GM19239 (cell line): Measurements from ENCODE around the gene SEMA5A.

Experiments used
- DNase-seq: peaks from one replicate; pipeline ENCODE4 v3.0.0; 2011; ENCODE audit warnings: low spot score; ENCODE audit not compliant: insufficient read length
- FAIRE-seq: peaks from 2 replicates; lab custom pipeline; 2011; peaks lifted over from hg19 to GRCh38; lab: Jason Lieb, UNC

Gene SEMA5A

DNA sequence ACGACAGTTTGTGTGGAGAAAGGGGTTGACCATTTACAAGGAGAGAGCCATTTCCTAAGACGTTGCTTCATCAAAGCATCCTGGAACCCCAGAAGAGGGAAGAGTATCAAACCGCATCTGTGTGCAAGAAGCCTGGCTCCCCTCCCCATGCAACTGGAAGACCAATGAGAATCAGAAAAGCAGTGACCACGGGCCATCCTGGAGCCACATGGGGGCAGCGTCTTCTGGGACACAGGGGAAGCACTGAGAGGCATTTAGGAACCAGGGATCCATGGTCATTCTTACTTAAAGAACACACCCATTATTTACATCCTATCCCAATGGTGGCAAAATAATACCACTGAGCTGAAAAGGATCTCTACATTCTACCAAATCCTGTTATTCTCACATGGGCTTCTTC lies 29.3 kb downstream of the SEMA5A start:
- DNase-seq (no peak), FAIRE-seq (no peak)

DNA sequence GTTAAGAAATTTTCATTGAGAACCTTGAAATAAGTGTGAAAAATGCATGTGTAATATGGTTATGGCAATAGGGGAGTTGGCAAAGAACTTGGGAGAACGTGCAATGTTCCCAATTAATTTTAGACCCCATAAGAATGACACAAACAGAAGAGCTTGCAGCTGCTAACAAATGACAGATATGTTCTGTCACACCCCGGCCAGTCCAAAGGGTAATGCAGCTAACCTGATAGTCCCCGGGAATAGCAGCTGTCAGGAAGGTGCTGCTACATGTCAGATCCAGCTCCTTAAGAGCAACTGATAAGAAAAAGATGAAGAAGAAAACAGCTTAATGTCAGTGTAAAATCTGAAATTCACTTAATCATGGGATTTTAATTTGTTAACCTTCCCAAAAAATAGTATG lies 30.4 kb downstream of the SEMA5A start:
- no peak for DNase-seq
- no peak for FAIRE-seq

GRCh38 chr5:9514968-9515367 lies 30.9 kb downstream of the SEMA5A start:
- FAIRE-seq, result no peak
- DNase-seq, result no peak

DNA sequence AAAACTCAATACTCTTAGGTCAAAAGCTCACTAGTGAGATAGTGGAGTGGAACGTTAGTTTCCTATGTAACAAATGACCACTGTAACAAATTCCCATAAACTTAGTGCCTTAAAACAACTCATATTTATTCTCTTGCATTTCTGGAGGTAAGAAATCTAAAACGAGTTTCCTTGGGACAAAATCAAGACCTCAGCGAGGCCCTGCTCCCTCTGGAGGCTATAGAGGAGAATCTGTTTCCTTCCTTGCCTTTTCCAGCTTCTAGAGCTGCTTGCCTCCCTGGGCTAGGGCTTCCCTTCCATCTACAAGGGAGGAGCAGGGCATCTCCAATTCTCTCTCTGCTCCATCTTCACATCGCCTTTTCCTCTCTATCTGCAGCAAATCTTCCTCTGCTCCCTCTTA lies 32.0 kb downstream of the SEMA5A start:
- no peak for DNase-seq
- no peak for FAIRE-seq

GRCh38 chr5:9512457-9512856 lies 33.4 kb downstream of the SEMA5A start:
- FAIRE-seq (no peak), DNase-seq (no peak)

- DNase-seq (no peak), FAIRE-seq (no peak)
These were observed 37.9 kb downstream of the SEMA5A start for GRCh38 chr5:9507974-9508373.

DNA sequence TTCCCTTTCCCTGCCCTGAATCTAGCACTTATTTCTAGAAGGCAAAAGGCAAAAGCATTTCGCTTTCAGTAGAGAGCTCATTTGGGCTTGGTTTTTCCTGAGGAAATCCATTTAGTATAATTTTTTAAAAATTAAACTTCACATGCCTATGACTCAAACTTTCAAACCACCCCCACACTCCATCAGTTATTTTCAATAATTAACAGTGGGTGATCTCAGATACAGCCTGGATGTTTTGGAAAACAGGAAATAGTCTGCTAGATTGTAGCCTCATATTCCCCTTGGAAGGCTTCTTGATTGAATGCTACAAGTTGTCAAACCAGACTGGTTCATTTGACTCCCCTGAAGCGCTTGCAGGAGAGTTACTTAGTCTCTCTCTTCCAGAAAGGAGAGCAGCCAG lies 40.6 kb downstream of the SEMA5A start:
- FAIRE-seq, result no peak

DNA sequence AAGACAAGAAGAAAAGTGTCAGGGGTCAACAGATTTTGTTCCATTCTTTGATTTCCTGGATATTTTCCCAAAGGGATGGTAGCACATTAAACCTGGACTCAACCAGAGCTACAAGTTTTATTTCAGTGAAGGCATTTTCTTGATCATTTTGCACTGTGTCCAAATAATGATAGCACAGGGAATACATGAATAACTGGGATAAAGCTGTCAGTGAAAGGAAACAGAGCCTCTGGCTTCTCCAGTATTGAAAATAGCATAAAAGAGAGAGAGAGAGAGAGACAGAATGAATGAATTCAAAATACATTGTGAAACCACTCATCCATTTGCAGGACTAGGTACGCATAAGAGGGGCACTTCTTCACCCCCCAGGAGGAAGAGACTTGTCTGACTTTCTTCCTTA lies 43.0 kb downstream of the SEMA5A start:
- DNase-seq, result no peak
- FAIRE-seq, result no peak

More for the DNA sequence above, 40.6 kb downstream of the SEMA5A start:
- no peak for DNase-seq

DNA sequence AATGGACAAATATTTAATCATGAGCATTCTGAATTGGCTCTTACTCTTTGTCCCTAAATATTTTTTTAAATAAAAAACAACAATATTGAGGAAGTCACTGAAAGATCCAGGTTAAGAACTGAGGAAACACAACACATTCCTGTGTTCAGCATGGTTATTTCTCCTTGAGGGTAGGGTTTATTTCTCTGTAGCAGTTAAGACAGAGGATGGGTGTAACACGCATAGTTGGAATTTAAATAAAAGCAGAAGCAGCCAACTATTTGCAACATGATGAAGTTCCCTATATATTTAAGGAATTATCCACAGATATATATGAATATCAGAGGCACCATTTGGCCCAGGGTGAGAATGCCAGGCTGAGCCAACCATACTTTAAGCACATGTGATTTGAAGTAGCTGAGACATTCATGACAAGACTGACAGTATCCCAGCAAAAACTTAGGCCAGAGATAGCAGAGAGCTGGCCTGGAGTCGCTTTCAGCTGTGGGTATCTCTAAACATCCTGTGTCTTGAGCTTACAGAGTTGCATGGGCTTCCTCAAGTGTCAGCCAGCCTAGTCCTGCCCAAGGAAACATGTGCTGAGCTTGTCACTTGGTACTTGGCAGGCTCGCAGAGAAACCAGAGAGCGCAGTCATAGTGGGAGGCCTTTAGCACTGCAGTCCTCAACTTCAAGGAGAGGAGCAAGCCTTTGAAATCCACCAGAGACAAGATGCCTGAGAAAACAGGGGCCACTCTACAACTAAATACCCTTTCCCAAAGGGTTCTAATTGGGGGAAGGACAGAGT lies 43.6 kb downstream of the SEMA5A start:
- DNase-seq (no peak), FAIRE-seq (no peak)

- FAIRE-seq (no peak), DNase-seq (no peak)
These were observed 45.2 kb downstream of the SEMA5A start for GRCh38 chr5:9500625-9501024.

- FAIRE-seq (no peak), DNase-seq (no peak)
These were observed 45.7 kb downstream of the SEMA5A start for GRCh38 chr5:9500193-9500592.

- no peak for FAIRE-seq
- DNase-seq, result no peak
These were observed 46.4 kb downstream of the SEMA5A start for GRCh38 chr5:9499498-9499876.

GRCh38 chr5:9498541-9499497 lies 47.1 kb downstream of the SEMA5A start:
- FAIRE-seq, result no peak
- DNase-seq, result peak; percentile 12

- DNase-seq, result no peak
- no peak for FAIRE-seq
These were observed 48.5 kb downstream of the SEMA5A start for GRCh38 chr5:9497347-9497746.

DNA sequence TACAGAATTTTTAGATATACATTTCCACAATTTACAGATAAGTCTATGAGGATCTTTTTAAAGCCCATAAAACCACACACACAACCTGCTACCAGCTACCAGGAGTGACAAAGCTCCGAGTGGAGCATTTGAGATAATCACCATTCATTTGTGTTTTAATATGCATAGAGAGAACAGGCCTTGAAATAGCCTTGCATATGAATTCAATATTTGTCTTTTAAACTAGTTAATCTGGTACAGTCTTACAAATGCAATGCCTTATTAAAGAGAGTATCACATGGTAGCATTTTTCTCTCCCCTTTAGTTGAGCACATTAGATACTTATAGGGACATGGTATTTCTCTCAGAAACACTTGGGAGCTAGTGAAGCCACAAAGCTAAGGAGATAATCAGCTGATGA lies 49.1 kb downstream of the SEMA5A start:
- FAIRE-seq, result no peak

GRCh38 chr5:9495121-9495520 lies 50.8 kb downstream of the SEMA5A start:
- no peak for DNase-seq
- no peak for FAIRE-seq

More for the DNA sequence above, 49.1 kb downstream of the SEMA5A start:
- DNase-seq, result no peak

DNA sequence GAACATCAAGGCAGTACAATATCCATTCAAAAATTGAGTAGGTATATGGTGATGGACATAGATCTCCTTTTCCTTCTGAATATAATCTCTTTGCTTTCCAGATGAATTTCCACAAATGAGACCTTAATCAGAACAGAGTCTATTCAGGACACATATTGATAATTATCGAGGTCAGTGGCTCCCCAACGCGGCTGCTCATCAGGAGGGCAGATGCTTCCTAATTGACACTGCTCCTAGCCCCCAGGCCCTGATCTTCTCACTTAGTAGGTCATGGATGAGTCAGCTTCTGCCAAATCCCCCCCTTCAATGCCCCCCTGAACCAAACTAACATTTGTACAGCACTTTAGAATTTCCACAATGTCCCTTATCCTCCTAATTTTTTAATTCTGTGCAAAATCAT lies 51.6 kb downstream of the SEMA5A start:
- FAIRE-seq, result no peak
- DNase-seq, result no peak

- no peak for FAIRE-seq
- DNase-seq, result no peak
These were observed 55.3 kb downstream of the SEMA5A start for GRCh38 chr5:9490494-9491097.

GRCh38 chr5:9483779-9484178 lies 62.1 kb downstream of the SEMA5A start:
- FAIRE-seq, result no peak
- no peak for DNase-seq

DNA sequence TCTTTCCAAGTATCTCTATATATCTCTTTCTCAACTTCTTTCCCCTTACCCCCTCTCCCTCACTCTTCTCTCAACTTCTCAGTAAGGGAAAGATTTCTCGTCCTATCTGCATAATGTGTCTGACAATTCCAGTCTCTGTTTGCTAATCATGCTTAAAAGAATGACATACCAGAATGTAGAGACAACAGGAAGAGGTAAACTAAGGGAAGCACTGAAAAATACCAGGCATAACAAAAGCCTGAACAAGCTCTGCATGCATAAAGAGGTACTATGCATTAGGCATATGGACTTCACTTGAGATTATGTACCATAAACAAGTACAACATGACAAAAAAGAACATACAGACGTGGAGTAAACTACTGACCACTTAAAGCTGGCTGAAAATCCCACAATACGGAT lies 62.6 kb downstream of the SEMA5A start:
- DNase-seq, result no peak
- no peak for FAIRE-seq

GRCh38 chr5:9482381-9482780 lies 63.5 kb downstream of the SEMA5A start:
- FAIRE-seq (no peak), DNase-seq (no peak)
